GM23338 (cell line): Measurements from ENCODE around the gene ANAPC13.

ENCODE experiments used
- CREB1 ChIP-seq: fragments of 250-450 bp; sonication (Bioruptor Pico); IDR thresholded peaks from 2 replicates; pipeline ENCODE4 v1.5.0; 2020; ENCODE audit warnings: low read depth, mild to moderate bottlenecking, moderate library complexity
- JUNB ChIP-seq: IDR thresholded peaks from one replicate; pipeline ENCODE4 v1.6.1; 2016; ENCODE audit warnings: antibody characterized with exemption; ENCODE audit not compliant: unreplicated experiment
- NANOG ChIP-seq: IDR thresholded peaks from 2 replicates; pipeline ENCODE4 v1.6.1; 2016; ENCODE audit warnings: antibody characterized with exemption, borderline replicate concordance
- TF ChIP-seq, protein P1 (sequence below), 2 experiments: fragments of 200-600 bp in 1 of 2; sonication (generic) in 1 of 2; conservative IDR thresholded peaks; 2 replicates each; pipeline versions ENCODE4 v1.5.1 to v1.6.1; 2016 to 2017; ENCODE audit warnings: antibody characterized with exemption in 2 of 2, low read depth in 2 of 2, mild to moderate bottlenecking in 2 of 2, moderate library complexity in 1 of 2

DNA sequence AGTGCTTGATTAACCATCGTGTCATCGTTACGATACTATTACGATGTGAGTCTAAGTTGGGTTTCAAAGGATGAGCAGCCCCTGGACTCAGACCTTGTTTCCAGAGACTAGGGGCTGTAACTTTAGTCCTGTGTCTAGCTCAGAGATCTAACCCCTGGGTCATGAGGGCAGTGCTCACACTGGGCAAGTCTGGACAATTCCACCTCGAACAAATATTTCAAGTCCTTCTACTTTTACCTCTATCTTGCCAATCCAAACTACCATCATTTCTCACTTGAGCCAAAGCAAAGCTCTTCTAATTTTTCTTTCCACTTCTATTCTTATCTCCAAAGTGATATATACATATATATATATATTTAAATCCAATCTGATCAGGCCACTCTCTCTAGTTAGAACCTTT is 10.8 kb downstream of the ANAPC13 start:
- TF ChIP-seq, protein P1, sequence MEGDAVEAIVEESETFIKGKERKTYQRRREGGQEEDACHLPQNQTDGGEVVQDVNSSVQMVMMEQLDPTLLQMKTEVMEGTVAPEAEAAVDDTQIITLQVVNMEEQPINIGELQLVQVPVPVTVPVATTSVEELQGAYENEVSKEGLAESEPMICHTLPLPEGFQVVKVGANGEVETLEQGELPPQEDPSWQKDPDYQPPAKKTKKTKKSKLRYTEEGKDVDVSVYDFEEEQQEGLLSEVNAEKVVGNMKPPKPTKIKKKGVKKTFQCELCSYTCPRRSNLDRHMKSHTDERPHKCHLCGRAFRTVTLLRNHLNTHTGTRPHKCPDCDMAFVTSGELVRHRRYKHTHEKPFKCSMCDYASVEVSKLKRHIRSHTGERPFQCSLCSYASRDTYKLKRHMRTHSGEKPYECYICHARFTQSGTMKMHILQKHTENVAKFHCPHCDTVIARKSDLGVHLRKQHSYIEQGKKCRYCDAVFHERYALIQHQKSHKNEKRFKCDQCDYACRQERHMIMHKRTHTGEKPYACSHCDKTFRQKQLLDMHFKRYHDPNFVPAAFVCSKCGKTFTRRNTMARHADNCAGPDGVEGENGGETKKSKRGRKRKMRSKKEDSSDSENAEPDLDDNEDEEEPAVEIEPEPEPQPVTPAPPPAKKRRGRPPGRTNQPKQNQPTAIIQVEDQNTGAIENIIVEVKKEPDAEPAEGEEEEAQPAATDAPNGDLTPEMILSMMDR (conservative IDR thresholded peaks at IDR 0.05; ENCODE audit: low read depth in 2 of 2) = no peak
- TF ChIP-seq CREB1 (CRISPR knock-in tag) = no peak
- TF ChIP-seq JUNB = no peak
- no peak for TF ChIP-seq NANOG
